Measurements from ENCODE around the gene MAD1L1. TPM values are rescaled to one million over a fixed set of nuclear protein-coding genes. Genes with fewer than 3 reads are reported as not detected.

Gene MAD1L1
- total and polyA plus RNA-seq, 8 donors, result 12.8 to 469 (median 27.3) TPM

DNA sequence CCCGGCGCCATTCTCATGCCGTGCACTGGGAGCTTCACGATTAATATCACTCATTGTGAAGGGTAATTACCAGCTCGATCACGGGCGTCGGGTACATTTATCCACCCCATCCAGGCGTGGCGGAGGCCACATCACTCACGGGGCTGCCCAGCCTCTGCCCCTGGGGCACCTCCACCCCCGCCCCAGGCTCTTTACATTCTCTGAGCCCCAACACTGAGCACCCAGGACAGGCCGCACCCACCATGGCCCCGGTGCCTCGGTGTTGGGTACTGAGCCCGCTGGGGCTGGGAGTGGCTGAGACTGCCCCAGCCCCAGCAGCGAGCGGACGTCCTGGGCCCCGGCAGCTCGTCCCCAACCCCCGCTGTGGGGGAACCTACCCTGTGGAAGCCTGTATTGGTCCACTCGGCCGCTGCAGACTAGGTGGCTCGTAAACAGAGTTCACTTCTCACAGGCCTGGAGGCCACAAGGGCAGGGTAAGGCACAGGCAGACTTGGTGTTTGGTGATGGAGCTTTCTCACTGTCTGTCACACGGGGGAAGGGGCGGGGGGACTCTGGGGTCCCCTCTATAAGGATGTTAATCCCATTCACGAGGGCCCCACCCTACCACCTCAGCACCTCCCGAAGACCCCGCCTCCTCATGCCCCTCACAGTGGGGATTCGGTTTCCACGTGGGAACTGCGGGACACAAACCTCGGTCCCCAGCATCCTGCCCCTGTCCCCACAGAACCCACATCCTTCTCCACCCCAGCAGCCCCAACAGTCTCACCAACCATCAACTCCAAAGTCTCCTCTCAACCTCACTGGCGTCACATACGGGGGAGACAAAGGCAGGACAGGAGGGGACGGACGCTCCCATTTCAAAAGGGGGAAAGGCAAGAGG, 378.5 kb downstream of the MAD1L1 start:
- DNase-seq, result no peak
- no peaks in the 10 kb centered on the region for H3K27me3 ChIP-seq
- intact Hi-C loops (cut with DNase I; ENCODE audit: low total_unique reads), result no loop called here
- WGBS, 5 donors, result 77 to 82% (median 80%) methylated on average over 20 to 38 of the region's 38 CpGs
- H3K9me3 ChIP-seq, result no peaks in the 10 kb centered on the region
- H3K4me3 ChIP-seq, result no peak overlapping the region
- no peaks in the 10 kb centered on the region for H3K36me3 ChIP-seq
- TF ChIP-seq, protein P1, sequence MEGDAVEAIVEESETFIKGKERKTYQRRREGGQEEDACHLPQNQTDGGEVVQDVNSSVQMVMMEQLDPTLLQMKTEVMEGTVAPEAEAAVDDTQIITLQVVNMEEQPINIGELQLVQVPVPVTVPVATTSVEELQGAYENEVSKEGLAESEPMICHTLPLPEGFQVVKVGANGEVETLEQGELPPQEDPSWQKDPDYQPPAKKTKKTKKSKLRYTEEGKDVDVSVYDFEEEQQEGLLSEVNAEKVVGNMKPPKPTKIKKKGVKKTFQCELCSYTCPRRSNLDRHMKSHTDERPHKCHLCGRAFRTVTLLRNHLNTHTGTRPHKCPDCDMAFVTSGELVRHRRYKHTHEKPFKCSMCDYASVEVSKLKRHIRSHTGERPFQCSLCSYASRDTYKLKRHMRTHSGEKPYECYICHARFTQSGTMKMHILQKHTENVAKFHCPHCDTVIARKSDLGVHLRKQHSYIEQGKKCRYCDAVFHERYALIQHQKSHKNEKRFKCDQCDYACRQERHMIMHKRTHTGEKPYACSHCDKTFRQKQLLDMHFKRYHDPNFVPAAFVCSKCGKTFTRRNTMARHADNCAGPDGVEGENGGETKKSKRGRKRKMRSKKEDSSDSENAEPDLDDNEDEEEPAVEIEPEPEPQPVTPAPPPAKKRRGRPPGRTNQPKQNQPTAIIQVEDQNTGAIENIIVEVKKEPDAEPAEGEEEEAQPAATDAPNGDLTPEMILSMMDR (IDR thresholded peaks at IDR 0.05), result no peak
- TF ChIP-seq POLR2A (IDR thresholded peaks at IDR 0.05) (no peak), EP300 (IDR thresholded peaks at IDR 0.05) (no peak), POLR2AphosphoS5 (IDR thresholded peaks at IDR 0.05) (no peak)
- H3K27ac ChIP-seq, result no peak overlapping the region
- H3K4me1 ChIP-seq, result no peaks in the 10 kb centered on the region

- Histone ChIP-seq H3K36me3 (no peaks in the 10 kb centered on the region), H3K4me3 (no peak overlapping the region), H3K27ac (no peak overlapping the region), H3K9me3 (no peaks in the 10 kb centered on the region), H3K4me1 (no peaks in the 10 kb centered on the region), H3K27me3 (no peaks in the 10 kb centered on the region)
- WGBS, 5 donors, result 77 to 87% (median 79%) methylated on average over 18 of the region's 18 CpGs
- intact Hi-C loops (cut with DNase I; ENCODE audit: low total_unique reads), result no loop called here
- no peak for TF ChIP-seq POLR2AphosphoS5 (IDR thresholded peaks at IDR 0.05)
- no peak for TF ChIP-seq EP300 (IDR thresholded peaks at IDR 0.05)
- TF ChIP-seq POLR2A (IDR thresholded peaks at IDR 0.05), result no peak
- DNase-seq, result peak in 1 of 2 donors; percentile 81
These were observed 379.2 kb downstream of the MAD1L1 start for GRCh38 chr7:1853431-1853985.

DNA sequence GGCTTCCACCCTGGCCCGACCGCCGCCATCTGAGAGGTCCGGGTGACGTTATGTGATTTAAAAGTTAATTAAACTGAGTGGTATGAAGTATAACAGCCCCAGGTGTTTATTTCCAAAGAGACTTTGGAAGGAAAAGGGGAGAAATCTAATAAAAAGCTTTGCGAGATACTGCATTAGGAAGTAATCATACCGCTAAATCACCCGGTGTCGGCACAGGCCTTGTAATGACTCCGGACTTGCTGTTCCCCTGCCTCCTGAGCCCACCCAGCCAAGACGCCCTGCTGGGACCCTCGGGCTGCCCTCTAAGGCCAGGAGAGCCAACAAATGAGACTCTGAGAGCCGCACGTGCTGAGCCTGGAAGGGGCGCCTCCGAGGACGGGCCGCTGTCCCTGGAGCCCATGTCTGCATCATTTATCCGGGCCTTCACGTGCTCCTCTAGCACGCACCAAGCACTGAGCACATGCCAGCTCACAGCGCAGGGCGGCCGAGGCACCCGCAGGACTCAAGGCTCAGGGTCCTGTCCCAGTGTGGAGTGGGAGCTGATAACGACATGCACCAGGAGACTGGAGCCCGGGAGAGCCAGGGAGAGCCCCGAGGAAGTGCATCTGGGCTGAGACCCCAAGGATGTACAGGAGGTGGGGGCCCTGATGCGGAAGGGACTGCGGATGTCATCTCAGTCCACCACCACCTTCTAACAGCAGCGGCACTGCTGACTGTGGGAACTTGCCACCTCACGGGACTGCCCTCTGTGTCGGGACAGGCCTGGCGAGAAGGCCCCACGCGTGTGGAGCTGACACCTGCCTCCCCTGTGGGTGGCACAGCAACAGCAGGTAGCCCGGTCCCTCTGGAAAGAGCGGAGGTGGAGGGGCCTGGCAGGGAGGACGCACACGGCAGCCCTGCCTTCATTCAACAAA, 380.0 kb downstream of the MAD1L1 start:
- Histone ChIP-seq H3K9me3 (no peaks in the 10 kb centered on the region), H3K27me3 (no peaks in the 10 kb centered on the region), H3K36me3 (no peaks in the 10 kb centered on the region), H3K27ac (no peak overlapping the region), H3K4me1 (no peaks in the 10 kb centered on the region), H3K4me3 (no peak overlapping the region)
- 92 to 95% (median 93%) methylated on average over 40 of the region's 40 CpGs for WGBS, 5 donors
- no peak for TF ChIP-seq POLR2AphosphoS5 (IDR thresholded peaks at IDR 0.05)
- no peak for TF ChIP-seq EP300 (IDR thresholded peaks at IDR 0.05)
- no peak for TF ChIP-seq POLR2A (IDR thresholded peaks at IDR 0.05)
- TF ChIP-seq, protein P1 (IDR thresholded peaks at IDR 0.05), result no peak
- no peak for DNase-seq
- intact Hi-C loops (cut with DNase I; ENCODE audit: low total_unique reads), result no loop called here

DNA sequence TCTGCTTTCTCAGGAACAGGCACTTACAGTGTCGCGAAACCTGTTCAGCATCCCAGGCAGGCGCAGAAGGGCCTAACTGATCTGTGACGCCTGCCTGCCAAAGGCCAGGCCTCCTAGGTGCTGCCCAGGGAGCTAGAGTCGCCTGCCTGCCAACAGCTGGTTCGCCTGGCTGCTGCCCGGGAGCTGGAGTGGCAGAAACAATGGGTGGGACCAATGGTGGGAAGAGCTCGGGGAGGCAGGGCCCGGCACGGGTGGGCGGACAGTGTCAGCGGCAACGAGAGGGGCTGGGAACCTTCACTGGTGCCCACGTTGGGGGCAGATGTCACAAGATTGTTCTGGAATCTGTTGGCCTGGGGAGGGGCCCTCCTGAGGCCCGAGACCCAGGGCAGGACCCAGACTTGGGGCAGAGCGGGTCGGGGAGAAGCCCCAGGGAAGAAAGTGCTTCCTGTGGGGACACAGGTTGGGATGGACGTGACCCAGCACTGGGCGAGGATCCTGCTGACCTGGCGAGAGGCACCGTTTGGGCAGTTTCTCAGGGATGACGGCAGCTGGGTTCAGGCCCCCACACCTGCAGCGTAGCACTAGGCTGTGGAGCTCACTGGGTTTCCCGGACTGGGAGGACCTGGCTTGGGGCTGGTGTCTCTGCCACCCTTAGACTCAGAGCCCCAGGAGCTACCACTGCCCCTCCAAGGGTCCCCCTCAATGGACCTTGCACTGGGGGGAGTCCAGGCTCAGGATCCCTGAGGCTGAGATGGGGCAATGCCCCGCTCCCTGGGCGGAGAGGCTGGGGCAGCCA, 380.8 kb downstream of the MAD1L1 start:
- peak; percentile 58 to 72 for DNase-seq
- no peaks in the 10 kb centered on the region for H3K27me3 ChIP-seq
- H3K4me1 ChIP-seq, result no peaks in the 10 kb centered on the region
- H3K9me3 ChIP-seq, result no peaks in the 10 kb centered on the region
- intact Hi-C loops (cut with DNase I; ENCODE audit: low total_unique reads), result no loop called here
- no peak for TF ChIP-seq EP300 (IDR thresholded peaks at IDR 0.05)
- no peak for TF ChIP-seq POLR2AphosphoS5 (IDR thresholded peaks at IDR 0.05)
- TF ChIP-seq, protein P1 (IDR thresholded peaks at IDR 0.05), result no peak
- no peak for TF ChIP-seq POLR2A (IDR thresholded peaks at IDR 0.05)
- H3K4me3 ChIP-seq, result no peak overlapping the region
- 76 to 92% (median 90%) methylated on average over 18 to 26 of the region's 26 CpGs for WGBS, 5 donors
- H3K27ac ChIP-seq, result peak overlapping the region in 1 of 5 donors; percentile 32
- H3K36me3 ChIP-seq, result peaks cover 0 to 2% (median 0%) of the 10 kb centered on the region in 4 donors
